GM12873 (cell line): ENCODE data around the gene SERPINB2.
A peak's percentile ranks its signal among the peaks of the same experiment; 100 is the strongest.

Experiments
- TF ChIP-seq, protein P1 (sequence below): IDR thresholded peaks from 2 replicates; pipeline ENCODE4 v1.5.1; 2012; ENCODE audit warnings: low read depth, mild to moderate bottlenecking, moderate library complexity, low read length, control low read depth; ENCODE audit not compliant: insufficient read depth; ENCODE audit errors: missing control alignments

Gene SERPINB2

DNA sequence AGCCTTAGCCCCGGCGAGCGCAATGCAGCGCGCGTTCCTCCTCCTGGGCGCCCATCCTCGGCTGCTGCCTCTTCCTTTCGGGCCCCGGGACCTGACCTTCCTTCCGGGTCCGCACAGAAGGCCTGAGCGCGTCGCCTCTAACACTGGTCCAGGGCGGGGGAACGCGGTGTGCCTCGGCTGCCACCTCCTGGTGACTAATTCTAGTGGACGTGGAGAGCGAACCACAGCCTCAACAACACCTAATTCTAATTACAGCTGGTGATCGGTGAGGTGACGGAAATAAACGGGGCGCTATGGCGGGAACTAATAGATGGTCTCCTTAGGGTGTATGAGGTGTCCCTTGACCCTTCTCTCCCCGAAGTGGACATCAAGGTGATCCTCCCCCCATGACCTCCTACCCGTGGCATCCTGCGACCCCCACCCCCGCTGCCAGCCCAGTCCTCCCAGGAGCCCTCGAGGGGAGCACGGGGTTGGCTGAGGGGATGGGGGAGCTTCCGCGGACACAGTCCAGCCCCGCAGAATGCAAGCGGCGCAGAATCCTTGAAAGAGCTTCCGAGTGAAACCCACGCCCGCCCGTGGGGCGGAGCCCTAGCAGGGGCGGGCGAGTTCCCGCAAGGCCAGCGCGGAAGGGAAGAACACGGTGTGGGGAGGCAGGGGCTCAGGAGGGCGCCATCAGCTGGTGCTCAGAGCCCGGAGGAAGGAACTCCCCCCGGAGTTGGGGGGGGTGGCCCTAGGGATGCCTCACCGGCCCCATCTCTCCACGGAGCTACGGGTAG, 48.8 kb downstream of the SERPINB2 start:
- TF ChIP-seq, protein P1, sequence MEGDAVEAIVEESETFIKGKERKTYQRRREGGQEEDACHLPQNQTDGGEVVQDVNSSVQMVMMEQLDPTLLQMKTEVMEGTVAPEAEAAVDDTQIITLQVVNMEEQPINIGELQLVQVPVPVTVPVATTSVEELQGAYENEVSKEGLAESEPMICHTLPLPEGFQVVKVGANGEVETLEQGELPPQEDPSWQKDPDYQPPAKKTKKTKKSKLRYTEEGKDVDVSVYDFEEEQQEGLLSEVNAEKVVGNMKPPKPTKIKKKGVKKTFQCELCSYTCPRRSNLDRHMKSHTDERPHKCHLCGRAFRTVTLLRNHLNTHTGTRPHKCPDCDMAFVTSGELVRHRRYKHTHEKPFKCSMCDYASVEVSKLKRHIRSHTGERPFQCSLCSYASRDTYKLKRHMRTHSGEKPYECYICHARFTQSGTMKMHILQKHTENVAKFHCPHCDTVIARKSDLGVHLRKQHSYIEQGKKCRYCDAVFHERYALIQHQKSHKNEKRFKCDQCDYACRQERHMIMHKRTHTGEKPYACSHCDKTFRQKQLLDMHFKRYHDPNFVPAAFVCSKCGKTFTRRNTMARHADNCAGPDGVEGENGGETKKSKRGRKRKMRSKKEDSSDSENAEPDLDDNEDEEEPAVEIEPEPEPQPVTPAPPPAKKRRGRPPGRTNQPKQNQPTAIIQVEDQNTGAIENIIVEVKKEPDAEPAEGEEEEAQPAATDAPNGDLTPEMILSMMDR: peak; percentile 84

DNA sequence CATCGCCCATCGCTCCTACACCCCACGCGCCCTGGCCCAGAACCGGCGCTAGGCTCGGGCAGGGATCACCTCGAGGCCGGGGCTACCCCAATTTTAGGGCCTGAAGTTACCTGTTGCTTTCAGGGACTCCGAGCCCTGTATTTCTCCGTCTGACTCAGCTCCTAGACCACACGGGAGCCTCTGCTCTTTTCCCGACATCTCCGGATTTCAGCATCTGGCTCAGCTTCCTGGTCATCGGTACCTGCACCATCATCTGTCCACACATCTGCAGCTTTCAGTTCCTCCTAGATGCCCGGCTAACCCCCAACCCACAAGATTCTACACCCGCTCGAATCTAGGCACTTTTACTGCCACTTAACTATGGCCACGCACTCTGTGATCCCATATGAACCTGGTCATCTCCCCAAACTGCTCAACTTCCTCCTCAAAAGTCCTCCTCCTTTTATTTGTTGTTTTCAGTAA, 49.5 kb downstream of the SERPINB2 start:
- TF ChIP-seq, protein P1: no peak

DNA sequence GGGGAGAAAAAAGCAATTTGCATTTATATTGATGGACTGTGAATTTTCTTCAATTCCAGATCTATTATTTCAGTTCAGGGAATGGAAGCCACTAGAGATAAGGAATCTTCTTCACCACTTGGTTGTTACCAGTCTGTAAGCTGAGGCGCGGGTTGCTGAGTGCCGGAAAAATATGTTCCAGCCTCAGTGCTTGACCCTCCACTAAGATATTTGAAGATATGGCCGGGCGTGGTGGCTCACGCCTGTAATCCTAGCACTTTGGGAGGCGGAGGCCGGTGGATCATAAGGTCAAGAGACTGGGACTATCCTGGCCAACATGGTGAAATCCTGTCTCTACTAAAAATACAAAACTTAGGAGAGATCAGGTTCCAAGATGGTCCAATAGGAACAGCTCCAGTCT, 52.5 kb downstream of the SERPINB2 start:
- TF ChIP-seq, protein P1: no peak

DNA sequence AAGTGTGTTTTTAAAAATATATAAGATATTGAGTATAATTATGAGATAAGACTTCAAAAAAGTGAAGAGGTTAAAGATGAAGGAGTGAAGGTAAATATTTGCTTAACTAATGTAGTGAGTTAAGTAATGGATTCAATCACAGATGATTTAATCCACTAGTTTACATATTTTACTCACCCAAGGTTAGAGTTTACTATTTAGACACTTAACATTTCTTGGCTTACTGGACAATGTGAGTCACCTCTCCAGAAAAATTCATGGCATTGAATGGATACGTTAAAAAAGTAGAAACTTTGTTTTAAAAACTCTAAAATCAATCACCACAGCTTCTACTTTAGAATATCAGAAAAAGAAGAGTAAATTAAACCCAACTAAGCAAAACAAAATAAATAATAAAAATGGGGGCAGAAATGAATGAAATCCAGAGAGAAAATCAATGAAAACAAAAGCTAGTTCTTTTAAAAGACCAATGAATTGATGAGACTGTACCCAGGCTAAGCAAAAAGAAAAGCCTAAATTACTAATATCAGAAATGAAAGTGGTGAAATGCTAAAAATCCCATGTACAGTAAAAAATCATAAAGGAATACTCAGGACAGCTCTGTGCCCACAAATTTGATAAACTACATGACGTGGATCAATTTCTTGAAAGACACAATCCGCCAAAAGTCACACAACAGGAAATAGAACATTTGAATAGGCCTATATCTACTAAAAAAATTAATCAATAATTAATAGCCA, 59.7 kb downstream of the SERPINB2 start:
- TF ChIP-seq, protein P1: no peak

DNA sequence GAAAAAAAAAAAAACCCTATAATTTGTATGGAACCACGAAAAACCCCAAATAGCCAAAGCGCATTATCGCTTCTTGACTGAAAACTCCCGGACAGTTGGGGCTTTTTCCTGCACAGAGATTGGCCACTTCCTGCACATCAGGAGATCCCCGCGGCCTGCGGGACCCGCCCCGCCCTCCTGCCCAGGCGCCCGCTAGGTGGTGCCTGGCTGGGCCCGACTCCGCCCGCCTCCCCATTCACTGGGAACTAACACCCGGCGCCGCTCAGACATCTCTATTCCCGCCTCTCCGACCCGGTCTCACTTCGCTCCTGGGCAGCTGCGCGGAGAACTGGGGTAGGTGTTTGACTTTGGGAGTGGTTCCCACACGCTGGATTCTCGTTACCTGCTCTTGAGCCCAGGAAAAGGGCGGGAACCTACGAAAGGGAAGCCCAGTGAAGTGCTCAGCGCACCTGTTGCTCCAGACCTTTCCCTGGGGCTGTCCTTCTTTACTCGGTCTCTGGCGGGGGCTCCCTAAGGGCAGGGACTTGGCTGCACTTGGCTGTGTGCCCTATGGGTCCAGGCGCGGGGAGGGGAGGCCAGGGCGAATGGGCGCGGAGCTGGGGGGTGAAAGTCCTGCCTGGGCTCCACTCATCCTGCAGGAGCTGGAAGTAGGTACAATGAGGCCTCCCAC, 61.7 kb downstream of the SERPINB2 start, which contains the start of gene HMSD:
TSS of gene HMSD (plus strand) at position 234 of the 670 bp plus-strand sequence. CDS start 4,155 bp downstream, outside the sequence.
- TF ChIP-seq, protein P1: peak; percentile 62

DNA sequence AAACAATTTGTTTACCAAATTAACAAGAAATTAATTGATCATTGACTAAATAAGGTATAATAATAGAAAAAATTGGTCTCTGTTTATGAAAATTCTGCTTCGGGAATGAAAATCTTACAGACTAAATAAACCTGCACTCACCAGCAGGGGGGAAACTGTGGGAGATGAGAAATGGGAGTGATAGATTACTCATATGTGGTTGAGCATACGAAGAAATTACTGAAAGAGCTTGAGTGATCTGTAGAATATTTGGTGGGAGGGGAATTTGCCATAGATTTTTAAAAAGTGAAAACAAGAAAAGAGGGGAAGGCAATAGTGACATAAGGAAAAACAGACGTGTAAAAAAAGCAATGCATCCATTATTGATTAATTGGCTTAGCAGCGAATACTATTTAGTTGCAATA, 63.8 kb downstream of the SERPINB2 start:
- TF ChIP-seq, protein P1: peak; percentile 48
